Mucosa of rectum (tissue), 2 donors: ENCODE results near the gene EXOC3L4.

Experiments
- H3K27ac ChIP-seq, 2 donors: one replicate each; pipeline ENCODE4 v1.7.0; 2013; ENCODE audit warnings: inconsistent platforms in 2 of 2, low read depth in 2 of 2, low read length in 2 of 2
- H3K27me3 ChIP-seq, 2 donors: one replicate each; pipeline ENCODE4 v1.7.0; 2013; ENCODE audit warnings: low read length in 2 of 2; ENCODE audit not compliant: control insufficient read depth in 2 of 2, insufficient read depth in 2 of 2
- H3K36me3 ChIP-seq, 2 donors: one replicate each; pipeline ENCODE4 v1.7.0; 2013; ENCODE audit warnings: low read length in 2 of 2; ENCODE audit not compliant: control insufficient read depth in 2 of 2, insufficient read depth in 2 of 2
- H3K4me1 ChIP-seq, 2 donors: one replicate each; pipeline ENCODE4 v1.7.0; 2013; ENCODE audit warnings: low read length in 2 of 2, mild to moderate bottlenecking in 1 of 2; ENCODE audit not compliant: control insufficient read depth in 2 of 2, insufficient read depth in 2 of 2
- H3K4me3 ChIP-seq, 2 donors: one replicate each; pipeline ENCODE4 v1.7.0; 2013; ENCODE audit warnings: low read length in 2 of 2
- H3K9ac ChIP-seq, 2 donors: one replicate each; pipeline ENCODE4 v1.7.0; 2013; ENCODE audit warnings: low read length in 2 of 2, low read depth in 1 of 2, mild to moderate bottlenecking in 1 of 2
- H3K9me3 ChIP-seq, 2 donors: one replicate each; pipeline ENCODE4 v1.7.0; 2013; ENCODE audit warnings: low read length in 2 of 2; ENCODE audit not compliant: control insufficient read depth in 2 of 2
- donor health status: healthy.
- donor health status: Normal muscosa, but diverticular disease.

Gene EXOC3L4

GRCh38 chr14:103105580-103106150 is 11.1 kb downstream of the EXOC3L4 start:
- Histone ChIP-seq H3K9ac (no peak overlapping the region), H3K4me3 (no peak overlapping the region), H3K27ac (no peak overlapping the region), H3K9me3 (no peaks in the 10 kb centered on the region), H3K4me1 (peaks cover 23 to 25% of the 10 kb centered on the region in 2 donors), H3K36me3 (no peaks in the 10 kb centered on the region), H3K27me3 (peaks cover 0 to 6% of the 10 kb centered on the region in 2 donors)

GRCh38 chr14:103107455-103107854 is 12.9 kb downstream of the EXOC3L4 start:
- Histone ChIP-seq H3K27me3 (peaks cover 0 to 6% of the 10 kb centered on the region in 2 donors), H3K9me3 (no peaks in the 10 kb centered on the region), H3K27ac (no peak overlapping the region), H3K4me1 (peaks cover 31 to 32% of the 10 kb centered on the region in 2 donors), H3K9ac (no peak overlapping the region), H3K4me3 (no peak overlapping the region), H3K36me3 (no peaks in the 10 kb centered on the region)

GRCh38 chr14:103107941-103108748 is 13.6 kb downstream of the EXOC3L4 start:
- H3K9me3 ChIP-seq, result no peaks in the 10 kb centered on the region
- H3K27me3 ChIP-seq, result peaks cover 0 to 6% of the 10 kb centered on the region in 2 donors
- H3K4me3 ChIP-seq, result no peak overlapping the region
- no peak overlapping the region for H3K9ac ChIP-seq
- peaks cover 31 to 37% of the 10 kb centered on the region in 2 donors for H3K4me1 ChIP-seq
- H3K36me3 ChIP-seq, result no peaks in the 10 kb centered on the region
- H3K27ac ChIP-seq, result peak overlapping the region; percentile 13 to 43

- no peak overlapping the region for H3K9ac ChIP-seq
- H3K4me3 ChIP-seq, result no peak overlapping the region
- peaks cover 25 to 31% of the 10 kb centered on the region in 2 donors for H3K4me1 ChIP-seq
- H3K36me3 ChIP-seq, result no peaks in the 10 kb centered on the region
- no peaks in the 10 kb centered on the region for H3K9me3 ChIP-seq
- peaks cover 0 to 6% of the 10 kb centered on the region in 2 donors for H3K27me3 ChIP-seq
- peak overlapping the region; percentile 13 to 43 for H3K27ac ChIP-seq
Measured at GRCh38 chr14:103108749-103109207, 14.3 kb downstream of the EXOC3L4 start.

GRCh38 chr14:103109535-103110441 is 15.3 kb downstream of the EXOC3L4 start:
- Histone ChIP-seq H3K9ac (no peak overlapping the region), H3K36me3 (no peaks in the 10 kb centered on the region), H3K9me3 (no peaks in the 10 kb centered on the region), H3K4me3 (no peak overlapping the region), H3K27ac (peak overlapping the region; percentile 58 to 77), H3K4me1 (peaks cover 18 to 23% of the 10 kb centered on the region in 2 donors), H3K27me3 (peaks cover 0 to 2% of the 10 kb centered on the region in 2 donors)

- Histone ChIP-seq H3K4me3 (no peak overlapping the region), H3K36me3 (no peaks in the 10 kb centered on the region), H3K27ac (peak overlapping the region; percentile 58 to 77), H3K4me1 (peaks cover 10 to 20% of the 10 kb centered on the region in 2 donors), H3K9me3 (no peaks in the 10 kb centered on the region), H3K27me3 (peaks cover 0 to 2% of the 10 kb centered on the region in 2 donors), H3K9ac (no peak overlapping the region)
Measured at GRCh38 chr14:103110681-103111231, 16.2 kb downstream of the EXOC3L4 start.

- no peak overlapping the region for H3K9ac ChIP-seq
- no peaks in the 10 kb centered on the region for H3K27me3 ChIP-seq
- H3K4me1 ChIP-seq, result peaks cover 10 to 22% of the 10 kb centered on the region in 2 donors
- H3K36me3 ChIP-seq, result no peaks in the 10 kb centered on the region
- H3K9me3 ChIP-seq, result no peaks in the 10 kb centered on the region
- H3K27ac ChIP-seq, result peak overlapping the region in 1 of 2 donors; percentile 77
- no peak overlapping the region for H3K4me3 ChIP-seq
Measured at GRCh38 chr14:103111232-103111868, 16.8 kb downstream of the EXOC3L4 start.

- no peaks in the 10 kb centered on the region for H3K27me3 ChIP-seq
- H3K27ac ChIP-seq, result peak overlapping the region in 1 of 2 donors; percentile 77
- no peak overlapping the region for H3K4me3 ChIP-seq
- peaks cover 10 to 22% of the 10 kb centered on the region in 2 donors for H3K4me1 ChIP-seq
- no peaks in the 10 kb centered on the region for H3K36me3 ChIP-seq
- H3K9me3 ChIP-seq, result no peaks in the 10 kb centered on the region
- no peak overlapping the region for H3K9ac ChIP-seq
Measured at GRCh38 chr14:103112400-103113243, 18.1 kb downstream of the EXOC3L4 start.

GRCh38 chr14:103113303-103113702 is 18.8 kb downstream of the EXOC3L4 start:
- H3K36me3 ChIP-seq, result no peaks in the 10 kb centered on the region
- no peaks in the 10 kb centered on the region for H3K27me3 ChIP-seq
- H3K4me1 ChIP-seq, result peaks cover 13 to 22% of the 10 kb centered on the region in 2 donors
- H3K9me3 ChIP-seq, result no peaks in the 10 kb centered on the region
- no peak overlapping the region for H3K4me3 ChIP-seq
- no peak overlapping the region for H3K9ac ChIP-seq
- no peak overlapping the region for H3K27ac ChIP-seq
